ENCODE data around the gene ELAVL3. TPM values are rescaled to one million over a fixed set of nuclear protein-coding genes. Genes with fewer than 3 reads are reported as not detected.

The ELAVL3 gene
- total and polyA plus RNA-seq, 2 of the 4 experiments (the other 2 are of a cell fraction) = not detected

DNA sequence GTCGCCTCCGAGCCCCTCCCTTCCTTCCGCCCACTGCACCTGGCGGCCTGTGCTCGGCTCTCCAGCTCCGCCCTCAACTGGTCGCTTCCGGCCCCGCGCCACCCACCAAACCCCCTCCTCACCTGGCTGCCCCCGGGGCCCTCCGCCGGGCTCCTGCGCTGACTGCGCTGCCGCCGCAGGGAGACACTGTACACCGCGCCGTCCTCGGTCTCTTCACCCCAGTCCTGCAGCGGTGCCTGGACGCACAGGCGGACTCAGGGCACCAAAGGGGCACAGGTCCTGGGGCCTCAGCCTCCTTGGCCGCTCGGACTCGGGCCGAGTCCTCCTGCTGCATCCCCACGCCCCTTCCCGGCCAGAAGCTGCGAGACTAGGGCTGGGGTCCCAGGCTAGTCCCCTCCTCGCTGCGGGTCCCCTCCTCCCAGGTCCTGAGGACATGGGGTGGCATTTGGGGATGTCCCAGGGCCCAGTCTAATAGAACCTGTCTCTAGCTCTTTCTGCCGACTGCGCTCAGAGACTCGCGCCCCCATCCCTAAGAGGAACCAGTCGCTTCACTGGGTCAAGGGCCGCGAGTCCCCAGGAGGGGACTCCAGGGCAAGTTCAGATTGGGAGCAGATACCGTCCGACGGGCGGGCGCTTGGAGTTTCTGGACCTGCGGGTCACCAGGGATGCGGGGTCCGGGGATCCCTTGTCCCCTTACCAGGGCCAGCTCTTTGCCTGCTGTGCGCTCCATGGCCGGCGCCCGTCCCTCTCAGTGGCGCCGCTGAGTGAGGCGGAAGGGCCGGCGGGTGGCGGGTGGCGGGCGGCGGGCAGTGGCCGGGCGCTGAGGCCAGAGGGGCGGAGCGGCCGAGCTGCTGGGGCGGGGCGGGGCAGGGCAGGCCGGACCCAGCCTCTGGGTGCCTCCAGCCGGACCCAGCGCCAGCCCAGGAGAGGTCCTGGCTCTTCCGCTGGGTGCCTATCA, 62.0 kb downstream of the ELAVL3 start, which contains the start of gene RGL3:
Gene RGL3 (minus strand): TSS at position 766 of the 958 bp plus-strand sequence. CDS start 36 bp downstream, at position 730.
- no peak within 1 kb of the TSS for H2AK5ac ChIP-seq (ENCODE audit: low read depth, low read length)
- no peaks in the 10 kb centered on the region for H3K9me3 ChIP-seq (ENCODE audit: control insufficient read depth, insufficient read depth, low read length)
- H3K4me2 ChIP-seq (ENCODE audit: low read depth, low read length) = peak within 1 kb of the TSS; percentile 55
- H2BK120ac ChIP-seq (ENCODE audit: low read depth, low read length) = no peak within 1 kb of the TSS
- H2AK9ac ChIP-seq (replicated peaks; ENCODE audit: low read depth, low read length, poor library complexity) = peak within 1 kb of the TSS; percentile 66
- intact Hi-C loops (cut with micrococcal nuclease) (no loop called here), in situ Hi-C loops (cut with MboI; ENCODE audit: low sequenced_read_pairs) (no loop called here), dilution Hi-C loops (cut with HindIII; ENCODE audit: low sequenced_read_pairs, unreplicated experiment) (no loop called here)
- no peaks in the 10 kb centered on the region for H3K79me1 ChIP-seq (ENCODE audit: low read depth in 1 of 2, low read length in 2 of 2)
- H3K18ac ChIP-seq (ENCODE audit: low read depth, low read length) = no peak within 1 kb of the TSS
- peak within 1 kb of the TSS; percentile 37 to 66; a peak in 1 of 4 replicates for H4K8ac ChIP-seq (ENCODE audit: low read depth in 2 of 2, low read length in 2 of 2)
- no peak within 1 kb of the TSS for H4K5ac ChIP-seq (ENCODE audit: low read depth, low read length)
- peak within 1 kb of the TSS; percentile 86 for H2AFZ ChIP-seq (replicated peaks; ENCODE audit: low read length, poor library complexity)
- no TSS peak for BruUV-seq (replicated peaks)
- no peak within 1 kb of the TSS for H3K56ac ChIP-seq (ENCODE audit: extremely low read depth, insufficient read depth, low read length)
- H4K91ac ChIP-seq (ENCODE audit: insufficient read depth, low read depth, low read length) = no peak within 1 kb of the TSS; the same call in 1 of the 2 replicates
- H3K36me3 ChIP-seq (ENCODE audit: control insufficient read depth, insufficient read depth, low read length) = no peaks in the 10 kb centered on the region
- H3K27me3 ChIP-seq (ENCODE audit: control insufficient read depth, insufficient read depth, low read length) = peaks cover 40% of the 10 kb centered on the region
- 5% methylated on average over 21 of the region's 72 CpGs; no CpG with 5 or more reads in 1 of the 2 experiments for WGBS, 2 experiments (ENCODE audit: extremely low coverage in 2 of 2, insufficient read length in 1 of 2)
- no peaks in the 10 kb centered on the region for H4K20me1 ChIP-seq (ENCODE audit: insufficient read depth, low read length)
- H3K9ac ChIP-seq (ENCODE audit: low read depth, low read length) = peak within 1 kb of the TSS; percentile 3; the same call in 1 of the 2 replicates
- no peak within 1 kb of the TSS for H2BK15ac ChIP-seq (ENCODE audit: low read depth, low read length)
- H2BK20ac ChIP-seq (ENCODE audit: low read depth, low read length) = no peak within 1 kb of the TSS
- H3K27ac ChIP-seq (ENCODE audit: insufficient read depth, low read length) = no peak within 1 kb of the TSS
- peak within 1 kb of the TSS; percentile 34 for H3K4me3 ChIP-seq (ENCODE audit: insufficient read depth, low read depth, low read length)
- ChIA-PET POLR2A (ENCODE audit: unreplicated experiment) (interaction anchor here (0.6 kb wide), 1 partner anchor 461 kb away, joined by 3 read pairs; no protein-coding TSS in a partner anchor), CTCF (interaction anchor here (0.8 kb wide), 2 partner anchors 16 to 36 kb away, joined by 3 read pairs; partner anchors contain the start of gene ODAD3)
- H3K9me1 ChIP-seq (ENCODE audit: insufficient read depth, low read length) = no peaks in the 10 kb centered on the region
- peak; percentile 74 for ATAC-seq (ENCODE audit: low read depth)
- H2BK5ac ChIP-seq (ENCODE audit: low read depth, low read length, poor library complexity, severe bottlenecking) = no peak within 1 kb of the TSS
- no peak within 1 kb of the TSS for H3K4ac ChIP-seq (ENCODE audit: low read depth, low read length)
- H3K4me1 ChIP-seq (ENCODE audit: control insufficient read depth, insufficient read depth, low read length) = peaks cover 2% of the 10 kb centered on the region; the same call in 1 of the 2 replicates
- H3K23ac ChIP-seq (ENCODE audit: low read depth, low read length) = no peak within 1 kb of the TSS
- no peak within 1 kb of the TSS for H3K14ac ChIP-seq (replicated peaks; ENCODE audit: low read depth, low read length)
- DNase-seq = no peak
- TF ChIP-seq ELK1 (IDR thresholded peaks at IDR 0.05; ENCODE audit: borderline replicate concordance, low read depth, low read length) (no peak), BHLHE40 (IDR thresholded peaks at IDR 0.05; ENCODE audit: low read depth, low read length) (no peak), MAFK (IDR thresholded peaks at IDR 0.05; ENCODE audit: low read depth, low read length) (no peak), MAZ (IDR thresholded peaks at IDR 0.05; ENCODE audit: borderline replicate concordance, low read depth, low read length) (no peak), RCOR1 (IDR thresholded peaks at IDR 0.05; ENCODE audit: insufficient replicate concordance, low read length) (no peak), RAD21 (IDR thresholded peaks at IDR 0.05; ENCODE audit: low read length) (no peak), CHD1 (IDR thresholded peaks at IDR 0.05; ENCODE audit: low read depth, low read length) (no peak), FOS (IDR thresholded peaks at IDR 0.05; ENCODE audit: low read depth, low read length) (no peak), CEBPB (IDR thresholded peaks at IDR 0.05; ENCODE audit: low read depth, low read length) (no peak), NFE2L2 (IDR thresholded peaks at IDR 0.05; ENCODE audit: low read depth, low read length) (no peak), SMC3 (IDR thresholded peaks at IDR 0.05; ENCODE audit: low read depth, low read length) (no peak), MXI1 (IDR thresholded peaks at IDR 0.05; ENCODE audit: borderline replicate concordance, low read depth, low read length) (no peak)
- TF ChIP-seq, protein P1, sequence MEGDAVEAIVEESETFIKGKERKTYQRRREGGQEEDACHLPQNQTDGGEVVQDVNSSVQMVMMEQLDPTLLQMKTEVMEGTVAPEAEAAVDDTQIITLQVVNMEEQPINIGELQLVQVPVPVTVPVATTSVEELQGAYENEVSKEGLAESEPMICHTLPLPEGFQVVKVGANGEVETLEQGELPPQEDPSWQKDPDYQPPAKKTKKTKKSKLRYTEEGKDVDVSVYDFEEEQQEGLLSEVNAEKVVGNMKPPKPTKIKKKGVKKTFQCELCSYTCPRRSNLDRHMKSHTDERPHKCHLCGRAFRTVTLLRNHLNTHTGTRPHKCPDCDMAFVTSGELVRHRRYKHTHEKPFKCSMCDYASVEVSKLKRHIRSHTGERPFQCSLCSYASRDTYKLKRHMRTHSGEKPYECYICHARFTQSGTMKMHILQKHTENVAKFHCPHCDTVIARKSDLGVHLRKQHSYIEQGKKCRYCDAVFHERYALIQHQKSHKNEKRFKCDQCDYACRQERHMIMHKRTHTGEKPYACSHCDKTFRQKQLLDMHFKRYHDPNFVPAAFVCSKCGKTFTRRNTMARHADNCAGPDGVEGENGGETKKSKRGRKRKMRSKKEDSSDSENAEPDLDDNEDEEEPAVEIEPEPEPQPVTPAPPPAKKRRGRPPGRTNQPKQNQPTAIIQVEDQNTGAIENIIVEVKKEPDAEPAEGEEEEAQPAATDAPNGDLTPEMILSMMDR (conservative IDR thresholded peaks at IDR 0.05; ENCODE audit: low read depth, low read length) = no peak
